SH-SY5Y (cell line): ENCODE results near the gene MSL3B.

ENCODE experiments used
- GATA2 ChIP-seq: IDR thresholded peaks from 2 replicates; pipeline ENCODE4 v1.6.1; 2011; ENCODE audit warnings: mild to moderate bottlenecking, low read depth, low read length
- GATA3 ChIP-seq: IDR thresholded peaks from 2 replicates; pipeline ENCODE4 v1.6.1; 2011; ENCODE audit warnings: low read depth, mild to moderate bottlenecking, low read length, moderate library complexity

The MSL3B gene

DNA sequence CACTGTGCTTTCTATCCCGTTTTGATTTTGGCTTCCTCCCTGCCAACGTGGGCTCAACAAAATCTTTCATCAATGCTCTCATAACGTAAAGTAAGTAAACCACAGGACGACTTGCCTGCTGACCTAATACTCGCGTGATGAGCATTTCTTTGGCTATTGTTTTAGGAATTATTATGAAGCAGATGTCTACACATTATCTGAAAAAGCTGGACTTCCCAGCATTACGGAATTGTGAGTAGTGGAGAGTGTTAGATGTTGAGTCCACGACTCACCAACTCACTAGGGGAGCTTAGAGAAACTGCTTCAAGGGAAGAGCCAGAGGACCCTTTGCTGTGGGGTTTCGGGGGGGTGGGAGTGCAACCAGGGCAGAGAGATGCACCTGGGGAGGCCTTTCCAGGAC, 35.8 kb downstream of the MSL3B start:
- no peak for TF ChIP-seq GATA3
- no peak for TF ChIP-seq GATA2

DNA sequence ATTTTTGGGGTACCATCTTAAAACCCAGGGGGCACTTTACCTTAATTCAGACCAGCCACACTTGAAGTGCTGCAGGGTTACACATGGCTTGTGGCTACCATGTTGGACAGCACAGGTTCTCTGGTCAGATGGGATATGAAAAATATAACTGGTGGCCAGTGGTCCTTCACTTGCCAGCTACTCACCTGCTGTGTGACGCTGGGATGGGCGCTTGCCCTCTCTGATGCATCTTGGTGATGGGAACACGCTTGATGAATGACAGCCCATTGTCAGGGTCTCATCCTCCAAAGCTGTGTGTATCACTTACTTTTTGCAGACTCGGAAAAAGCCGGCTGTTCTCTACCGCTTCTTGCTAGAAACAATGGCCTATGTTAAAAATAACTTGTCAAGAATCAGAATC, 36.3 kb downstream of the MSL3B start:
- TF ChIP-seq GATA2 (no peak), GATA3 (no peak)

- TF ChIP-seq GATA3 (no peak), GATA2 (no peak)
These were observed 37.0 kb downstream of the MSL3B start for GRCh38 chr2:233831011-233831721.

DNA sequence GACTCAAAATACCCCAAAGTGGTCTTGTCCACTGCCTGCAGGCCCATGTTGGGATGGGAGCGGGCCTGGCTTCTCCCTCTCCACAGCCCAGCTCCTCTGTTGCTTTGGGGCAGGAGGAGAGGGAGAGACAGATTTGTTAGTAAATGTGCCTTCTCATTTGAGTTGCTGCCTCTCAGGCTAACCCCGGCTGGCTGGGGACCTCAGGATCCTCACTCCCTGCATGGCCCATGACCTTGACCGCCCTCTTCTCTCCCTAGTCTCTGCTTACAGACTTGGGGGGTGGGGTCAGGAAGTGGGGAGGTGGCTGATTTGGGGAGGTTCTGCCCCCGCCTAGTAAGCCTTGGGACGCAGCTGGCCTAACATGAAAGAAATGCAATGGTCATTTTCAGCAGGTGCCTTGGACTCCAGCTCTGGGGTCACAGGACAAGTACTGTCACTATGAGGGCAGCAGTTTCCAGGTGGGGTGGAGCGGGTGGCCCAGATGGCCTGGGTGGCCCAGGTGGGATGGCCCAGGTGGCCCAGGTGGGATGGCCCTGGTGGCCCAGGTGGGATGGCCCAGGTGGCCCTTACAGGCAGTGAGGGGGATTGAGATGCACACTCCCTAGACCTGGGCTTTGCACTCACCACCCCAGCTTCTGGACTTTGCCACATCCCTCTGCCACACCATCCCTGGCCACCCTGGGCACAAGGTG, 37.9 kb downstream of the MSL3B start:
- TF ChIP-seq GATA2 (no peak), GATA3 (no peak)

DNA sequence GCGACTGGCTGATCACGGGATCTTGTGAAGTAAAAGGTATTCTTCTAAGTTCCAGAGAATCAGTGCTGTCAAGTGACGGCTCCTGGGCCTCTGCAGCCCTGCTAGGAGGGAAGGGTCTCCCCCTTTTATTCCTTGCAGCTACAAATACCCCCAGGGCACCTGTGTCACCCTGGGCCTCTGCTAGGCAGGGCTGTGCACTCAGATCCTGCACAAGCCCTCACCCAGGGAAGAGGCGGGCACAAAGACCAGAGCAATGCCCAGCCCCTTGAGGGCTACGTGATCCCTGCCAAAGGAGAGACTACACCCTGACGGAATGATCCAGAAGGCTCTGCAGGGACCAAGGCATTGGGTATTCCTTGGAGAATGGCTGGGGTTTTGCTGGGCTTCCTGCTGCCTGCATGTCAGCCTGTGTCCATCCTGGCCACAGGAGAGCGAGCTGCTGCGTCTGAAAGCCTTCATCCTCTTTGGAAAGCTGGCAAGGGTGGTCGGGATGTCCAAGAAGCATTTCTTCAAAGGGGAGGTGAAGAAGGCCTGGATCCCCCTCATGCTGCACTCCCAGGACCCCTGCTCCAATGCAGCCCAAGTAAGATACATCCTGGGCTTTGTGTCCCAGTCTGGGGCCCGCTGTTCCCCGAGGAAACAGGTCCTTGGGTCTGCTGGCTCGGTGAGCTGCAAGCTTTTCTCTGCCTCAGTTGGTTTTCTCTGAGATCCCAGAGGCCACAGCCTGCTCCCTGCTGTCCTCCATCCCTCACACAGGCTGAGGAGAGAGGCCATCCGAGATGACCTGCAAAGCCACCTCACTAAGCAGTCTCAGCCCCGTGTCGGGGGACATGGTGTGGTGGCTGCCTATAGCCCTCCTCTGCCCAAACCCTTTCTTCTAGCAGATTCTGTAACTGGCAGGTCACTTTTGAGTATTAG, 38.7 kb downstream of the MSL3B start:
- TF ChIP-seq GATA3 (no peak), GATA2 (no peak)

GRCh38 chr2:233828546-233829192, 39.5 kb downstream of the MSL3B start:
- TF ChIP-seq GATA3 (no peak), GATA2 (no peak)

- TF ChIP-seq GATA3 = no peak
- TF ChIP-seq GATA2 = no peak
These were observed 43.8 kb downstream of the MSL3B start for GRCh38 chr2:233824373-233824772.

DNA sequence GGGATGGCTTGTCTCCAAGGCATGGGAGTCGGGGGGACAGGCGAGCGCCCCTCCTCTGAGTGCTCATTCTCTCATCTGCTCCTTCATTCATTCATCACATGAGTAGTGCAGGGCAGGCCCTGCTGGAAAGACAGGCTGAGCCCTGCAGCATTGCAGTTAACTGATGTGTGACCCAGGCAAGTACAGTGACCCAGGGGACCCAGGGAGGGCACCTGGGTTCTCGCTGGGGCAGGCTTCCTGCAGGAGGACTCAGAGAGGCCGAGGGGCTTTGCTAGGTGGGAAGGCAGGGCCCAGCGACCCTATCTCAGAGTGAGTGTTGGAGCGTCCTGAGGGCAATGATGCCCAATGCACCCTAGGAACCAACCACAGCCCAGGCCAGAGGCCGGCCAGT, 44.5 kb downstream of the MSL3B start:
- no peak for TF ChIP-seq GATA3
- TF ChIP-seq GATA2 = no peak

DNA sequence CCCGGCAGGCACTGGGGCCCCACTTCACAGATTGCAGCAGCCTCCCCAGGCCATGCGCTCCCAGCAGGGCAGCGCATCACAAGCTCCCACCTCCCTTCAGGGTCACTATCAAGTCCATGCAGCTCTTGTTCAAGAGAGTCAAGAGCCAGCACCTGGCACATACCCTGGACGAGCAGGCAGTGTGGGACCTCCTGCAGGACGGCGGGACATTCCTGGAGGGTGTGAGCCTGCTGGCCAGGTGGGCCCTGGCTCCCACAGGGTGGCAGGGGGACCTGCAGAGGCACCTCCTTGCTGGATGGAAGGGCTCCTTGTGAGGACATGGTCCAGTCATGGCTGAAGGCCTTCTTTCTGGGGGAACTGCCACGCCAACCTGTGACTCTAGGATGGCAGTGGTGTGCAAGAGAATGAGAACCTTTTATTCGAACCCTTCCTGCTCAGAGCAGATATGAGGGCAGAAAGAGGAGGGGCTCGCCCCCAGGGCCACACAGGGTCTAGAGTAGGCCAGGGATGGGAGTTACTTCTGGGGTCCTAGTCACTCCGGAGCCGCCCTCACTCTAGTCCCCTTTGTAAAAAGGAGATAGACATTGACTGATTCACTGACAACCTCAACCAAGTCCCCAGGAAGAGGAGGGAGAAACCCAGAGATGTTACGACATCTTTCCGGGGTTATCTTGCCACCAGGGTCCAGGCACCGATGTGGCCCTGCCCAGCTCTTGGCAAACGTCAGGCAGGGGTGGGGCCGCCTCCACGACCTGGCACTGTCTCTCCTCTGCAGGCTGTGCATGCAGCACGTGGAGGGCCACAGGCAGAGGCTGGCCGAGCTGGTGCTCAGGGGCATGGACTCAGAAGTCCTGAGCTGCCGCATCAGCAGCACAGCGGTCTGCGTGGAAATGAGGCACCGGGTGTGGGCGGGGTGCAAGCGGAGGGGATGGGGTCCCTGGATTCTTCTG, 45.1 kb downstream of the MSL3B start:
- TF ChIP-seq GATA3 (no peak), GATA2 (no peak)

GRCh38 chr2:233822101-233822771, 46.0 kb downstream of the MSL3B start:
- no peak for TF ChIP-seq GATA2

DNA sequence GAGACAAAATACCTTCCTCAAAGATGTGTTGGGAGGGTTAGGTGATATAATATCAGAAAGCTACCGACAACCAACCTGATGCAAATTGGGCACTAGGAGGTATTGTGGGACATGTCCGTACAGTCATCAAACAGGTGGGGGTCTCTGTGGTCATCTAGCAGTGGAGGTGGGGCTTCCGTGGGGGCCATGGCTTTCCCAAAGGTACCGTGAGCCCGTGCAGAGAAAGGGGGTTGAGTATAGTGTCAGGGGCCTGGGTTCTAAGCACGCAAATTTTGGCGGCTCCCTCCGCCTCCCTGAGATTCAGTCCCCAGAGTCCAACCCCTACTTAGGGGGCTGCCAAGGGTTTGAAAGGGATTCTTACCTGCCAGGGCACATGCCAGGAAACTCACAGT, 46.5 kb downstream of the MSL3B start:
- no peak for TF ChIP-seq GATA2

- TF ChIP-seq GATA2 (no peak), GATA3 (no peak)
These were observed 47.0 kb downstream of the MSL3B start for GRCh38 chr2:233821196-233821595.

DNA sequence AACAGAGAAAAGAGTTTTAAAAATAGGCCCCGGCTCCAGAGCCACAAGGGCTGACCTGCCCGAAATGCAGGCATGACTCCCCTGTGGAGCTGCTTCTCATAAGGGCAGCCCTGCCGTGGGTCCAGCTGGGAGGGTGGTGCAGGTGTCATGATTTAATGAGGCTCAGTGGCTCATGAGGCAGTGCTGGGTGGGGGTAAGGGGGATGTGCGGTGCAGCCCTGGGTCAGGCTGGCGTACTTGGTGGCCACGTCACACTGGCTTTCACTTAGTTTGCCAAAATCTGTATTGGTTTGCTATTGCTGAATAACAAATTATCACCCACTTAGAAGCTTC, 47.4 kb downstream of the MSL3B start:
- TF ChIP-seq GATA2 (no peak), GATA3 (no peak)
